ENCODE data around the gene C10orf95. TPM values are rescaled to one million over a fixed set of nuclear protein-coding genes. Genes with fewer than 3 reads are reported as not detected.
A peak's percentile ranks its signal among the peaks of the same experiment; 100 is the strongest.

The C10orf95 gene
- total and polyA plus RNA-seq, 2 of the 13 experiments (the other 11 are each of a cell fraction or from before 2014, with no cell fraction given): 0.05 to 0.07 TPM

- TF ChIP-seq ZBTB7B (CRISPR knock-in tag; IDR thresholded peaks at IDR 0.05): peak; percentile 15; the same call in 1 of the 2 replicates
- TF ChIP-seq ZNF567 (CRISPR knock-in tag; IDR thresholded peaks at IDR 0.05; ENCODE audit: borderline replicate concordance): no peak
- no peak for TF ChIP-seq ONECUT2 (CRISPR knock-in tag; IDR thresholded peaks at IDR 0.05)
- no peak for TF ChIP-seq ZNF790 (CRISPR knock-in tag; IDR thresholded peaks at IDR 0.05; ENCODE audit: borderline replicate concordance)
- TF ChIP-seq TGIF2 (CRISPR knock-in tag; IDR thresholded peaks at IDR 0.05): no peak
- peak; percentile 59 for TF ChIP-seq POLR2AphosphoS5 (IDR thresholded peaks at IDR 0.05; ENCODE audit: low read depth, low read length)
- TF ChIP-seq ZNF703 (CRISPR knock-in tag; IDR thresholded peaks at IDR 0.05; ENCODE audit: borderline replicate concordance): no peak
- no peak for TF ChIP-seq PCBP2 (optimal IDR thresholded peaks at IDR 0.05; ENCODE audit: low read depth, low read length, poor library complexity, severe bottlenecking)
- TF ChIP-seq HIVEP1 (CRISPR knock-in tag; IDR thresholded peaks at IDR 0.05): peak; percentile 98
- TF ChIP-seq MBNL3 (CRISPR knock-in tag; conservative IDR thresholded peaks at IDR 0.05): no peak
- TF ChIP-seq SMARCC2 (IDR thresholded peaks at IDR 0.05): no peak
- peak; percentile 32 for TF ChIP-seq AGO1 (IDR thresholded peaks at IDR 0.05; ENCODE audit: low read depth, low read length, poor library complexity, severe bottlenecking)
- TF ChIP-seq ZNF383 (CRISPR knock-in tag; IDR thresholded peaks at IDR 0.05; ENCODE audit: borderline replicate concordance): 0 out of 2 replicates have a peak, but pooled peaks have one; percentile 58
- no peak for TF ChIP-seq ZNF282 (IDR thresholded peaks at IDR 0.05; ENCODE audit: partially characterized antibody)
- TF ChIP-seq AGO2 (optimal IDR thresholded peaks at IDR 0.05; ENCODE audit: low read depth, low read length): no peak
- no peak for TF ChIP-seq TCF12 (IDR thresholded peaks at IDR 0.05)
- TF ChIP-seq TCF12 (CRISPR knock-in tag; IDR thresholded peaks at IDR 0.05): no peak
- TF ChIP-seq KMT2B (CRISPR knock-in tag; IDR thresholded peaks at IDR 0.05): no peak; the same call in 1 of the 2 replicates
- no peak for TF ChIP-seq IKZF4 (CRISPR knock-in tag; IDR thresholded peaks at IDR 0.05; ENCODE audit: borderline replicate concordance, low read depth, not compliant biosample characterization)
- no peak for TF ChIP-seq STAT6 (CRISPR knock-in tag; IDR thresholded peaks at IDR 0.05; ENCODE audit: borderline replicate concordance)
- peak; percentile 65; the same call in 1 of the 2 replicates for TF ChIP-seq SMYD3 (CRISPR knock-in tag; IDR thresholded peaks at IDR 0.05)
- TF ChIP-seq RXRB (CRISPR knock-in tag; IDR thresholded peaks at IDR 0.05; ENCODE audit: borderline replicate concordance): 0 out of 2 replicates have a peak, but pooled peaks have one; percentile 23
- TF ChIP-seq KDM6A (CRISPR knock-in tag; IDR thresholded peaks at IDR 0.05; ENCODE audit: low read depth): no peak
- TF ChIP-seq ZGPAT (CRISPR knock-in tag; IDR thresholded peaks at IDR 0.05): peak; percentile 59; the same call in 1 of the 2 replicates
- no peak for TF ChIP-seq ZNF616 (CRISPR knock-in tag; IDR thresholded peaks at IDR 0.05; ENCODE audit: low read depth)
- TF ChIP-seq SIX4 (CRISPR knock-in tag; IDR thresholded peaks at IDR 0.05): no peak
- peak; percentile 74; the same call in 1 of the 2 replicates for TF ChIP-seq SALL1 (CRISPR knock-in tag; IDR thresholded peaks at IDR 0.05)
- TF ChIP-seq ZNF563 (CRISPR knock-in tag; IDR thresholded peaks at IDR 0.05): 0 out of 2 replicates have a peak, but pooled peaks have one; percentile 33
Measured at GRCh38 chr10:102461187-102462054, 10.1 kb upstream of the C10orf95 start (continued).
